Colon (tissue), 2 donors: Measurements from ENCODE around the gene PPP1R12B.
"Not testable (repeated sequence)": the region's sequence is repeated elsewhere in the genome, so short reads cannot be mapped to it uniquely, and the experiment has no call there.

Experiments
- FAIRE-seq: peaks from 2 replicates; lab custom pipeline; 2012; peaks lifted over from hg19 to GRCh38; lab: Jason Lieb, UNC
- donor health status: control.
- donor health status: control.

PPP1R12B gene

GRCh38 chr1:202561726-202562443, 213.4 kb downstream of the PPP1R12B start:
- FAIRE-seq = no peak

- FAIRE-seq = no peak
Measured at GRCh38 chr1:202562444-202563060, 214.1 kb downstream of the PPP1R12B start.

DNA sequence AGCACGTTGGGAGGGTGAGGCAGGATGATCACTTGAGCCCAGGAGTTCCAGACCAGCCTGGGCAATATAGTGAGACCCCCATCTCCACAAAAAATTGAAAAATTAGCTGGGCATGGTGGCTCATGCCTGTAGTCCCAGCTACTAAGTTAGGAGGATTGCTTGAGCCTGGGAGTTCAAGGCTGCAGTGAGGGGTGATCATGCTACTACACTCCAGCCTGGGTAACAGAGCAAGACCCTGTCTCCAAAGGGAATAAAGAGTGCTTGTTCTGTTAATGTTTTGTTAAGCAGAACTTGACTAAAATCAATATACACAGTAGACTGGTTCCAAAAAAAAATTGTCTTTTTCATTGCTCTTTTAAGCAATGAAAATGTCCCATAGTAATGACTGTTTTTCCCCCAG, 215.3 kb downstream of the PPP1R12B start:
- no peak for FAIRE-seq

- FAIRE-seq = no peak
Measured at GRCh38 chr1:202564958-202565495, 216.5 kb downstream of the PPP1R12B start.

GRCh38 chr1:202565890-202566602, 217.5 kb downstream of the PPP1R12B start:
- no peak for FAIRE-seq

DNA sequence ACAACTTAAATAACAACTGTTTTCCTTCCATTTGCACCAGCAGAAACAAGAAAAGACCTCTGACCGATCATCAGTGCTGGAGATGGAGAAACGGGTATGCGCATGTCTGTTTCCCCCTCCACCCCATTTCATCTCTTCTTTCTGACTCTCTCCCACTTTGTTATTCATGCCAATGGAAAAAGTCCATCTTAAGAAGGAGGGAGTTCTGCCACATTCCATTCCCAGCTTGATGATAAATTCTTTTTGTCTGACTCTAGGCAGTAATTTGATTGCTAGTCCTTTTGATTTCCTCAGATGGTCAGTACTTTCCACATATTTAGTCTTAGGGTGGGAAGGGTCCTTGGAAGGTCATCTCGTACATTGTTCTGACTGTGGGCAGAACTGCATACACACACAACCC, 219.2 kb downstream of the PPP1R12B start:
- no peak for FAIRE-seq

DNA sequence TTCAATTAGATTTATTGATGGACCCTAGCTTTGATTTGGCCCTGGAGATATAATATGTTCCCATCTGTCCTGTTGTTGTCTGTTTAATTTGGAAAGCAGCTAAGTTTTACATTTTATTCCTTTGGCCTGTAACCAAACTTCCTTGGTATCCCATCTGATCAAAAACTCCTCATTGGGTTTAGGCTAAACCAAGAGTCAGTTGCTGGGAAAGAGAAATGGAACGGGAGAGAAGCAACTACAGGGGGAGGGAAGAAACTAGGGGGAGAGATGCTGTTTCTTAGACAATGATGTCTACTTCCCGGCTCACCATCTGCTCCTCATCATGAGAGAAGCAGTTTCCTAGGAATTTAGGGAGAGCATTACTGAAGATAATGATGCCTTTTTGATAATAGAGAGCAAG, 219.9 kb downstream of the PPP1R12B start:
- no peak for FAIRE-seq

DNA sequence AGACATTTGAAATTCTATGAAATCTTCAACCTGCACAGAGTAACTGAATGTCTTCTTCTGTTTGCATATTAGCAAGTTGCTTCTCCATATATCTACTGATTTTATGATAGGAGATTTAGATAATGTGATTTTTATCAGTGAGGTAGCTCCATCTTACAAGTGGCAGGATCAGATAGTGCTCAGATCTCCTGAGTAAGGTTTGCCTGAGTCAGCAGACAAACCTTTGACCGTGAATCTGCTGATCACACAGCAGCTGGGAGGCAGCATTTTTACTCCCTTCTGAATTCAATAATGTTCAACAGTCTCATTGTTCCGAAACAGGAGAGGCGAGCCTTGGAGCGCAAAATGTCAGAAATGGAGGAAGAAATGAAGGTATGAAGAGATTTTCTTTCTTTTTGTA, 220.3 kb downstream of the PPP1R12B start:
- no peak for FAIRE-seq

- no peak for FAIRE-seq
Measured at GRCh38 chr1:202569393-202570322, 221.2 kb downstream of the PPP1R12B start.

- no peak for FAIRE-seq
Measured at GRCh38 chr1:202571719-202572339, 223.3 kb downstream of the PPP1R12B start.

DNA sequence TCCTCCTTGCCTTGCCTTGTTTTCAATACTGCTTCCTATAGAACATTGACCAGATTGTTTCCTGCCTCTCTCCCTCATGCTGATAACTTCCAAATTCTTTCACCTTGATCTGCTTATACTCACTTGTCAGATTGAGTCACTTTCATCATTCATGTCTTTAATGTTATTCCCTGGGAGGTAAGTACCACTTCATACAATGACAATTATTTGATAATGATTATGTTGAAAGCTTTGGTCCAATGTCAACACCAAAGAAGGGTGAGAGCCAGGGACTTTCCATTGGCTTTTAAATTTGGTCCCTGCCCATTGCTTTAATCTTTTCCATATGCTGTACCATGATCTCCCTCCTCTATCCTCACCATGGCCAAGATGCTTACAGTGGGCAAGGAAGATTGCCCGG, 224.4 kb downstream of the PPP1R12B start:
- FAIRE-seq = no peak

DNA sequence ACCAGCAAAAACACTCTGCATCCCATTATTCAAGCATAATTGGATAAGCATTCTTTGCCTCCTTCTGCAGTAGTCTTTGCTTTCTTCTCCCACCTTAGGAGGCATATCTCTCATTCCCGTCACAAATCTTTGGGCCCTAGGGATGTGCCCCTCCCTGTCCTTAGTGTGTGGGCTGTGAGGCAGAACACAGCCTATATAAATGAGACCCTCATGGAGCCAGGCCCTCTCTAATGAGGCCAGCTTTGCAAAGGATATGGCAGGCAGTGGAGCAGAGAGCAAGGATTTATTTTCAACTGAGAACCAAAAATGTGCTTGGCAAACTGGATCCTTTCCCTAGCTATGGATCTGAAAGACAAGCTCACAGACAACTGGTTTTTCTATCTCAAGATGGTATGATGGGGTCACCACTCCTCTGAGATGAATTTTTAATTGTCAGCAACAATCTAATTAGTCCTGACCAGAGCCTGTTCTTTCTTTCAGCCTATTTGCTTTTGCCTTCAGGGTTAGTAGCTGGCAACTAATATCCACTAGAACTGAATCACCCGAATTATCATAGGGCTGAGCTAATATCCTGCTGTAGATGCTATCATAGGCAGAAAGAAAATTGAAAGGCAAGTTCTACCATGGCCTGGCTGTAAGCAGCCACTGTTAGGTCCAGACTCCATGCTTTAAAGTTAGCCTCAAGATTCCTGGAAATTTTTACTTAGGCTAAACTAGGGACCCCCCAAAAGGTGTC, 227.6 kb downstream of the PPP1R12B start:
- no peak for FAIRE-seq

- no peak for FAIRE-seq
Measured at GRCh38 chr1:202576816-202577215, 228.3 kb downstream of the PPP1R12B start.

- FAIRE-seq = no peak
Measured at GRCh38 chr1:202577381-202577780, 228.9 kb downstream of the PPP1R12B start.

GRCh38 chr1:202578001-202578504, 229.6 kb downstream of the PPP1R12B start:
- FAIRE-seq = no peak

DNA sequence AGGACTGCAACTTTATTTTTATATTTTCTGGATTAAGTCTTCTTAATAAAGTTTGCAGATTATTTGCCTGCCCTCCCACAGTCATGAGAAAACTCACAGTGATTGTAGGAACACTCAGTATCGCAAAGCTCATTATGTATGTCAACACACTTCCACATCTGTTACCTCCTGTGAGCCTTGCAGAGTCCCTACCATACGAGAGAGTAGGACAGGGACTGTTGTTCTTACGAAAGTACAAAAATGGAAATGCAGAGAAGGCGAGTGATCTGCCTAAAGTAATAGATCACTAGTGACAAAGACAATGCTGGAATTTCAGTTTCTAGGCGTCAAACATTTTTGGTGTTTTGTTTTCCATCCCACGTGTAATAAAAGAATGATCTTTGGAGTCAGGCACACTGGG, 230.1 kb downstream of the PPP1R12B start:
- no peak for FAIRE-seq

GRCh38 chr1:202579806-202580205, 231.3 kb downstream of the PPP1R12B start:
- FAIRE-seq = no peak

DNA sequence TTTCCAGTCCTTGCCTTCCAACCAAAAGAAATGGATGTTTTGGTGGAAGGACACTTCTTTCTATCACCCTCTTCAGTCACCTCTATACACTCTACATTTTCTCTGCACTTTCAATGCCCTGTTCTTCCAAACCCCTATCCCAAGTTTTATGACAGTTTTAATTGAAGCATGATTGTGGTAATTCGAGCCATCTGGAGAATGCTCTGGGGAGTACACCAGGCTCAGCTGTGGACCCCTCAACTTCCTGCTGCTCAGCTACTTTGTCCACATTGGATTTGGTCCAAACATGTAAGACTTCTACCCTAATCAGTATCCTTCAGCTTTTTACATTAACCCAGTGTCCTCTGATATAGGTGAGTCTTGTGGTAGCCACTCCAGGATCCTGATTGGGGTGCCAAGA, 232.1 kb downstream of the PPP1R12B start:
- FAIRE-seq = no peak

GRCh38 chr1:202582350-202582749, 233.9 kb downstream of the PPP1R12B start:
- FAIRE-seq = not testable (repeated sequence)
